Psoas muscle (tissue), 8 donors: Measurements from ENCODE around the gene KDM4C. TPM values are rescaled to one million over a fixed set of nuclear protein-coding genes. Genes with fewer than 3 reads are reported as not detected.

Source experiments
- ATAC-seq, 4 donors: fragments of 200-7000 bp; cut with Tn5 transposase; one replicate each; pipeline ENCODE4 v1.9.1; 2020; ENCODE audit warnings: moderate library complexity in 3 of 4, mild to moderate bottlenecking in 2 of 4
- DNase-seq, 2 donors: peaks; one replicate each; pipeline ENCODE4 v3.0.0-alpha.2; 2020
- H3K27ac ChIP-seq: fragments of 200-600 bp; one replicate; pipeline ENCODE4 v1.8.0; 2022
- H3K27me3 ChIP-seq, 3 donors: fragments of 200-600 bp in 1 of 3; one replicate each; pipeline versions ENCODE4 v1.6.1 to v1.8.0; 2013 to 2022; ENCODE audit warnings: low read length in 2 of 3, mild to moderate bottlenecking in 2 of 3, moderate library complexity in 1 of 3; ENCODE audit not compliant: insufficient read depth in 3 of 3
- H3K36me3 ChIP-seq, 2 donors: fragments of 200-600 bp in 1 of 2; one replicate each; pipeline versions ENCODE4 v1.6.1 to v1.8.0; 2013 to 2022; ENCODE audit warnings: low read depth in 1 of 2, mild to moderate bottlenecking in 1 of 2, moderate library complexity in 1 of 2; ENCODE audit not compliant: insufficient read depth in 1 of 2
- H3K4me1 ChIP-seq: fragments of 200-600 bp; one replicate; pipeline ENCODE4 v1.8.0; 2022
- H3K4me3 ChIP-seq: fragments of 200-600 bp; one replicate; pipeline ENCODE4 v1.8.0; 2022; ENCODE audit warnings: mild to moderate bottlenecking
- H3K9me3 ChIP-seq: fragments of 200-600 bp; one replicate; pipeline ENCODE4 v1.8.0; 2022
- WGBS, 3 donors: extraction: QIAGEN DNeasy Blood & Tissue Kit; methylation state at CpG; one replicate each; pipeline versions ENCODE4 v1.1.6 to v1.1.7; 2013; 5-methylcytosine and 5-hydroxymethylcytosine counted together
- intact Hi-C, 2 donors: fragments of 100-400 bp; cut with DNase I; formaldehyde crosslinking; loops; one replicate each; pipeline versions ENCODE4 v1.11.0 to v1.14.2; 2022
- polyA plus RNA-seq, 3 donors: library from polyadenylated mRNA; stranded (reverse); fragments of 200-250 nt; gene quantifications; one replicate each; pipeline ENCODE4 v1.2.3, GENCODE V29; 2013
- total RNA-seq, 4 donors: library from RNA; stranded (reverse); fragmentation: NEBNext Ultra II Directional in 2 of 4; extraction: Animal tissue kit (Norgen Biotek cat#: 25700) in 2 of 4; gene quantifications; one replicate each; pipeline versions ENCODE4 v1.2.1 to v1.2.4, GENCODE V29; 2021 to 2023
- TF ChIP-seq, protein P1 (sequence below): fragments of 200-600 bp; IDR thresholded peaks from one replicate; pipeline ENCODE4 v1.8.0; 2022; ENCODE audit warnings: antibody characterized with exemption
- donor health status: healthy with polysubstance abuse.
- donor health status: DM: no; HTN: no; CAD: no; lungs with moderate emphysema.
- donor health status: Bipolar disorder and iron deficiency.
- donor health status: healthy.
- donor health status: DM: yes; HTN: yes; CAD: no.
- donor health status: DM: no; HTN: no; CAD: no.
- donor health status: DM: no; HTN: no; CAD: no.
- donor health status: DM: yes; HTN: yes; CAD: no.

The KDM4C gene
- total and polyA plus RNA-seq, 7 donors, result 2.7 to 13.0 (median 10.1) TPM

DNA sequence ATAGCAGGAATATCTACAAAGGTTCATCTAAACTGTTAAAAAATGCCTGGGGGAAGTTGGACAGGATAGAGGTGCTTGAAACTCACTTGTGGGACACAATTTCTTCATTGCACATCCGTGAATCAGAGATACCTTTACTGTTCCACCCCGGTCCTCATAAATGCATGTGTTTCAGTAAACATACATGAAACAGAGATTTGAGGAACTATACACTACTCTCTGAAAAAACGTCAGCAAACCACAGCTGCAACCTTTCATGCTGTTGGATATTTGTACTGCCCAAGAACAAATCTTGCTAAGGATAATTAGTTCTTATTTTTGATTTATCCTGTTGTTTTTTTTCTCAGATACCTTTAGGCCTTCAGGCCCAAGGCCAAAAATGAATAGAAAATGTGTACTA is 337.3 kb downstream of the KDM4C start:
- Histone ChIP-seq H3K27ac (no peak overlapping the region), H3K4me3 (no peak overlapping the region), H3K4me1 (peaks cover 29% of the 10 kb centered on the region), H3K27me3 (no peaks in the 10 kb centered on the region), H3K9me3 (no peaks in the 10 kb centered on the region), H3K36me3 (no peaks in the 10 kb centered on the region)
- 83 to 92% (median 87%) methylated on average over 3 of the region's 3 CpGs for WGBS, 3 donors
- ATAC-seq (no peak), DNase-seq (no peak)
- TF ChIP-seq, protein P1, sequence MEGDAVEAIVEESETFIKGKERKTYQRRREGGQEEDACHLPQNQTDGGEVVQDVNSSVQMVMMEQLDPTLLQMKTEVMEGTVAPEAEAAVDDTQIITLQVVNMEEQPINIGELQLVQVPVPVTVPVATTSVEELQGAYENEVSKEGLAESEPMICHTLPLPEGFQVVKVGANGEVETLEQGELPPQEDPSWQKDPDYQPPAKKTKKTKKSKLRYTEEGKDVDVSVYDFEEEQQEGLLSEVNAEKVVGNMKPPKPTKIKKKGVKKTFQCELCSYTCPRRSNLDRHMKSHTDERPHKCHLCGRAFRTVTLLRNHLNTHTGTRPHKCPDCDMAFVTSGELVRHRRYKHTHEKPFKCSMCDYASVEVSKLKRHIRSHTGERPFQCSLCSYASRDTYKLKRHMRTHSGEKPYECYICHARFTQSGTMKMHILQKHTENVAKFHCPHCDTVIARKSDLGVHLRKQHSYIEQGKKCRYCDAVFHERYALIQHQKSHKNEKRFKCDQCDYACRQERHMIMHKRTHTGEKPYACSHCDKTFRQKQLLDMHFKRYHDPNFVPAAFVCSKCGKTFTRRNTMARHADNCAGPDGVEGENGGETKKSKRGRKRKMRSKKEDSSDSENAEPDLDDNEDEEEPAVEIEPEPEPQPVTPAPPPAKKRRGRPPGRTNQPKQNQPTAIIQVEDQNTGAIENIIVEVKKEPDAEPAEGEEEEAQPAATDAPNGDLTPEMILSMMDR, result no peak
- intact Hi-C loops, result loop anchor here in 1 of 2 donors (5.0 kb wide), 1 partner anchor 42 kb away; no protein-coding TSS in a partner anchor

DNA sequence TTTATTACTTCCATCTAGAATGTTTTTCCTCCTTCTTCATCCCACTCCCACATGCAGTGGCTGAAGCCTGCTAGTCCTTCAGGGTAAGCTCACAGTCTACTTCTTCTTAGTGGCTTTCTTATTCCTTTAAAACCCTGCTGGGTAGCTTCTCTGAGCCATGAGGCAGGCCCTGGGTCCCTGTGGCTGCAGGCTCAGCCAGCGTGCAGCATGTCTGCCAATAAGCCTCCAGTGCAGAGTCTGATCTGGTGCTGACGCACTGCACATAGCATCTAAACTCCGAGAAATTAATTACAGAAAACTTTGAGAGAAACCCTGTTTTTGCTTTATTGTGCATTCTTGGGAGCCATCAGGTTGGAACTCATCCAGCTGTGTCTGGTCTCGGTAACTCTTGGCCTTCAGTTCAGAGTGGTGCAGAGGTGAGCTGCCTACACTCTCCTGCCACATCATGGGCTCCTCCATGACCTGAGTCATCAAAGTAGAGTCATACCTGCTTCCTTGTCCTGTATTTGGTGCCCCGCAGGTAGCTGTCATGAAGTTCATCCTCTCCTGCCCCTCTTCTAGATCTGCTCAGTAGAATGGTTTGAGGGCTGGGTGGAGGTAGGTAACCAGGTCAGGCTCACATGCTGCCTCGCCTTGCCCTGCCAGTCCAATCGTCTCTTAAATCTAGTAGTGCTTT is 339.4 kb downstream of the KDM4C start:
- H3K4me3 ChIP-seq, result no peak overlapping the region
- TF ChIP-seq, protein P1, result no peak
- 68 to 89% (median 79%) methylated on average over 7 of the region's 7 CpGs for WGBS, 3 donors
- H3K27ac ChIP-seq, result peak overlapping the region; percentile 67
- H3K9me3 ChIP-seq, result no peaks in the 10 kb centered on the region
- peaks cover 24% of the 10 kb centered on the region for H3K4me1 ChIP-seq
- intact Hi-C loops, result loop anchor here in 1 of 2 donors (5.0 kb wide), 1 partner anchor 40 kb away; no protein-coding TSS in a partner anchor
- H3K36me3 ChIP-seq, result no peaks in the 10 kb centered on the region
- peak in 3 of 4 donors; percentile 29 to 44 (median 40) for ATAC-seq
- DNase-seq, result no peak
- H3K27me3 ChIP-seq, result no peaks in the 10 kb centered on the region

DNA sequence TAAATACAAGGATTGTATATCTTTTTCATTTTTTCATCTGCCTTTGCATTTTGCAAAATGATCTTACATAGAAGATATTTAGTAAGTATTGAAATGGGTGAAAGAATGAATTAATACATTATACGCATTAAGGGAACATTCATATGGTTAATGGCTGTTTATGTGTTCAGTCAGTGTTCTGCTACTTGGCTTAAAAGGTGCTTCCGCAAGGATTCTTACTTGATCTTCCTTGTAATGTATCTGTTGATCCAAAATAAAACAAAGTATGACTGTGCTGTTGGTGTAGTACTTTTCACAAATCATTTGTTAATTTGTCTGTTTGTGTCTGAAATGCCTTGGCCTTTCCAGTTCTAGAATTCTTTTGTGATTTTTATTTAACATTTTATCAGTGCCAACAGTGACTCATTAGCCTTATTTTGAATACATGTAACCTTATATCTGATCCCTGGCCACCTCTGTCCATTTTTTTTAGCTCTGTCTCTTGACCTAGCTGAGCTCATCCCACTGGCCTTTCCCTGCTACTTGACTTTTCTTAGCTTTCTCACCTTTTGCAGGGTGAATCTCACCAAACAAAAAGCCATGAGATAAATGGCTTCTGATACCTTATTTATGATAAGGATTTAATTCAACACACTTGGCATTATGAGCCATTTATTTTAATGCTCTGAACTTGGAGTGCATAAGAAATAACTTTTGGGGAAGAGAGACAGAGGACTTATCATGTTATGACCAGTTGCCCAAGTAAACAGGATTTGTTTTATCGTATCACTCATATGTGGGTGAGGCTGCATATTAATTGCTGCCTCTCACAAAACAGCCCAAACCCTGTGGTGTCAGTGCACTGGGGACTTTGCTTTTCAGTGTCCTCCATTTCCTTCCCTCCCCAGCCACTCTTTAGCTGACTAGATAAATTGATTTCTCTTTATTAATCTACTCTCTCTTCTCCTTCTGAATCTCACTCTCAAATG is 340.3 kb downstream of the KDM4C start:
- no peaks in the 10 kb centered on the region for H3K36me3 ChIP-seq
- intact Hi-C loops, result loop anchor here in 1 of 2 donors (5.0 kb wide), 1 partner anchor 39 kb away; no protein-coding TSS in a partner anchor
- no peaks in the 10 kb centered on the region for H3K27me3 ChIP-seq
- H3K4me1 ChIP-seq, result peaks cover 25% of the 10 kb centered on the region
- H3K4me3 ChIP-seq, result no peak overlapping the region
- whole genome bisulfite sequencing, 3 donors, result 31 to 59% (median 42%) methylated on average over 3 of the region's 3 CpGs
- ATAC-seq, result peak; percentile 78 to 95 (median 89)
- H3K27ac ChIP-seq, result peak overlapping the region; percentile 67
- no peaks in the 10 kb centered on the region for H3K9me3 ChIP-seq
- TF ChIP-seq, protein P1, result no peak
- DNase-seq, result no peak

DNA sequence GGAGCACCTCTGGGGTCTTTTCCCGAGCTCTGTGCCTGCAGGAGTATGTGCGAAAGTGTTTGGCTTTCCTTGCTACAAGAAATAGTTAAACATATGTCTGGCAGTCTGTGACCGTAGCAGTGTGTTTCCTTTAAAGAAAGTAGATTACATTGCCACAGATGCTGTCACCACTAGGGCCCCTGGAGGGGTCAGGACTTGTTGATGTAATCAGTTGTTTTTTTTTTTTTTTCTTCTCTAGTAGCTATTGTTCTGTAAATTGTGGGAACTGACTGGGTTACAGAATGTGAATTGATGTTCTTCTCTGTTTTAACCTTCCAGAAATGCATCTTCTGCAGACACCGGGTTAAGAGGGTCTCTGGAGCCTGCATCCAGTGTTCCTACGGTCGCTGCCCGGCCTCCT is 345.6 kb downstream of the KDM4C start:
- H3K36me3 ChIP-seq, result no peaks in the 10 kb centered on the region
- TF ChIP-seq, protein P1, result no peak
- H3K27ac ChIP-seq, result peak overlapping the region; percentile 63
- H3K4me1 ChIP-seq, result peaks cover 19% of the 10 kb centered on the region
- WGBS, 3 donors, result 77 to 82% (median 78%) methylated on average over 7 of the region's 7 CpGs
- no peaks in the 10 kb centered on the region for H3K9me3 ChIP-seq
- intact Hi-C loops, result loop anchor here (2.0 to 5.0 kb wide), 2 partner anchors 41 to 44 kb away; no protein-coding TSS in a partner anchor
- ATAC-seq, result no peak
- no peak for DNase-seq
- H3K4me3 ChIP-seq, result no peak overlapping the region
- no peaks in the 10 kb centered on the region for H3K27me3 ChIP-seq
